Smooth muscle cell (in vitro differentiated cells): Measurements from ENCODE around the gene MBOAT2. TPM values are rescaled to one million over a fixed set of nuclear protein-coding genes. Genes with fewer than 3 reads are reported as not detected.
A peak's percentile ranks its signal among the peaks of the same experiment; 100 is the strongest.

Experiments
- DNase-seq: peaks from one replicate; lab custom pipeline; 2025; ENCODE audit not compliant: unreplicated experiment; lab: John Stamatoyannopoulos, UW
- H2AFZ ChIP-seq: fragments of 200-600 bp; sonication (generic); 2 replicates; pipeline ENCODE4 v1.6.0; 2016; ENCODE audit warnings: antibody characterized with exemption, low read depth, mild to moderate bottlenecking
- H3F3A ChIP-seq: fragments of 200-600 bp; sonication (generic); 2 replicates; pipeline ENCODE4 v1.6.0; 2017; ENCODE audit warnings: antibody characterized with exemption, low read depth
- H3K27ac ChIP-seq: fragments of 200-600 bp; sonication (generic); 2 replicates; pipeline ENCODE4 v1.5.1; 2016; ENCODE audit warnings: low read depth, mild to moderate bottlenecking
- H3K27me3 ChIP-seq: fragments of 200-600 bp; sonication (generic); 2 replicates; pipeline ENCODE4 v1.6.1; 2016; ENCODE audit warnings: low read depth, mild to moderate bottlenecking
- H3K36me3 ChIP-seq: fragments of 200-600 bp; sonication (generic); 2 replicates; pipeline ENCODE4 v1.5.1; 2016; ENCODE audit warnings: low read depth
- H3K4me1 ChIP-seq: fragments of 200-600 bp; sonication (generic); 2 replicates; pipeline ENCODE4 v1.5.1; 2016; ENCODE audit warnings: low read depth
- H3K4me2 ChIP-seq: fragments of 200-600 bp; sonication (generic); 2 replicates; pipeline ENCODE4 v1.6.0; 2016; ENCODE audit warnings: mild to moderate bottlenecking
- H3K4me3 ChIP-seq: fragments of 200-600 bp; sonication (generic); 2 replicates; pipeline ENCODE4 v1.5.1; 2016; ENCODE audit warnings: mild to moderate bottlenecking
- H3K79me2 ChIP-seq: fragments of 200-600 bp; sonication (generic); 2 replicates; pipeline ENCODE4 v1.6.0; 2016; ENCODE audit warnings: low read depth, mild to moderate bottlenecking
- H3K9ac ChIP-seq: fragments of 200-600 bp; sonication (generic); 2 replicates; pipeline ENCODE4 v1.6.0; 2016; ENCODE audit warnings: low read depth
- H3K9me3 ChIP-seq: fragments of 200-600 bp; sonication (generic); replicated peaks from 2 replicates; pipeline ENCODE4 v1.5.1; 2016; ENCODE audit warnings: low read depth
- H4K20me1 ChIP-seq: fragments of 200-600 bp; sonication (generic); 2 replicates; pipeline ENCODE4 v1.6.0; 2016; ENCODE audit warnings: low read depth
- CTCF ChIP-seq: fragments of 200-600 bp; sonication (generic); IDR thresholded peaks from 2 replicates; pipeline ENCODE4 v1.5.1; 2017; ENCODE audit warnings: borderline replicate concordance, mild to moderate bottlenecking, antibody characterized with exemption; ENCODE audit not compliant: insufficient read depth, poor library complexity, severe bottlenecking
- WGBS: methylation state at CpG from one replicate; pipeline ENCODE4 v1.1.7; 2016; ENCODE audit warnings: low lambda C conversion rate; 5-methylcytosine and 5-hydroxymethylcytosine counted together
- polyA plus RNA-seq: library from polyadenylated mRNA; unstranded; fragments of >200 nt; fragmentation: Nextera tagmentation; extraction: Ambion mirVana; gene quantifications from 2 replicates; pipeline ENCODE4 v1.2.1, GENCODE V29; 2016
- total RNA-seq: library from RNA; depleted of rRNA; stranded (reverse); fragments of >200 nt; gene quantifications from 2 replicates; pipeline ENCODE4 v1.2.3, GENCODE V29; 2014

The MBOAT2 gene
- total and polyA plus RNA-seq, 2 experiments from 2014 or later = 24.1 to 32.6 TPM

- H3K27me3 ChIP-seq = no peaks in the 10 kb centered on the region
- peaks cover 82% of the 10 kb centered on the region for H3K79me2 ChIP-seq
- whole genome bisulfite sequencing = 81% methylated on average over 1 of the region's 1 CpG
- peaks cover 12% of the 10 kb centered on the region for H4K20me1 ChIP-seq
- no peak for TF ChIP-seq CTCF
- peaks cover 17% of the 10 kb centered on the region for H3F3A ChIP-seq
- H3K9ac ChIP-seq = peak overlapping the region; percentile 70
- DNase-seq = no peak
- peak overlapping the region; percentile 89 for H3K27ac ChIP-seq
- H3K9me3 ChIP-seq = no peaks in the 10 kb centered on the region
- H2AFZ ChIP-seq = peak overlapping the region; percentile 50
- H3K36me3 ChIP-seq = no peaks in the 10 kb centered on the region
- no peak overlapping the region for H3K4me3 ChIP-seq
- peaks cover 20% of the 10 kb centered on the region for H3K4me1 ChIP-seq
- peak overlapping the region; percentile 73 for H3K4me2 ChIP-seq
Measured at GRCh38 chr2:8983571-8983970, 19.9 kb downstream of the MBOAT2 start.

DNA sequence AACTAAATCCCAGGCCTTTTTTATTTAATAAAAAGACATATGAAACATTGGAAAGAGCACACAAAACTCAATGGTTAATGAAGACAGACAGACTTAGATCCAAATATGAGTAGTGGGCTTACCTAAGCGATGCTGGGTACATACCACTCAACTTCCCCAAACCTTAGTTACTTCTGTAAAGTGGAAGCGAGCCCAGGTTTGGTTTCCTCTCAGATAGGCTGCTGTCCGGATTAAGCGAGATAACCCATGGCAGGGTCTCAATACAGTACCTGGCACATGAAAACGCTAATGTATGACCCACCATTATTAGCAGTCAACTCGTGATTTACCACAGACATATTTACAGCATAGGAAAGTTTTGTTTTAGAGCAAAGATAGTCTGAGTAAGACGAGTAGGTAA lies 21.6 kb downstream of the MBOAT2 start:
- no peak overlapping the region for H3K4me2 ChIP-seq
- H3F3A ChIP-seq = peaks cover 17% of the 10 kb centered on the region
- H2AFZ ChIP-seq = no peak overlapping the region
- no peak for TF ChIP-seq CTCF
- peaks cover 25% of the 10 kb centered on the region for H4K20me1 ChIP-seq
- no peak for DNase-seq
- no peak overlapping the region for H3K4me3 ChIP-seq
- peaks cover 82% of the 10 kb centered on the region for H3K79me2 ChIP-seq
- peaks cover 20% of the 10 kb centered on the region for H3K4me1 ChIP-seq
- H3K27ac ChIP-seq = no peak overlapping the region
- 96% methylated on average over 7 of the region's 7 CpGs for WGBS
- H3K9me3 ChIP-seq = no peaks in the 10 kb centered on the region
- no peaks in the 10 kb centered on the region for H3K36me3 ChIP-seq
- H3K27me3 ChIP-seq = no peaks in the 10 kb centered on the region
- H3K9ac ChIP-seq = no peak overlapping the region

DNA sequence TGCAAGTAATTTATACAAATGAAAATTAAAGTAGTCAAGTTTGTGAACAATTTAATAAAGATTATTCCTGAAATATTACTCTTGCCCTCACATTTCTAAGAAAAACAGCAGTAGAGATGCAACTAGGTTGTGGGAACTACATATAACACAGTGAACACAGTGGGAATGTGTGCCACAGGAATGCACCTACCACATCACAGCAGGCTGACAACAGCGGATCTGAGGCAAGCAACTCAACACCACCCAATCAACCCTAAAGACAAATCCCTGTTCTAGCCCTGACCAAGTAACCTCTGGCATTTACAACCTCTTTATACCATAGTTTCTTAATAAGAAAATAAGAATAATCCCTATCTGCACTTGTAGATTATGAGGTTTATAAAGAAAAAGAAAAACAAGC lies 23.4 kb downstream of the MBOAT2 start:
- Histone ChIP-seq H3K4me2 (peak overlapping the region; percentile 39), H3K36me3 (no peaks in the 10 kb centered on the region), H2AFZ (no peak overlapping the region), H3K79me2 (peaks cover 84% of the 10 kb centered on the region), H4K20me1 (peaks cover 40% of the 10 kb centered on the region), H3K27me3 (no peaks in the 10 kb centered on the region), H3K4me3 (no peak overlapping the region), H3K9me3 (no peaks in the 10 kb centered on the region), H3F3A (peaks cover 13% of the 10 kb centered on the region), H3K9ac (no peak overlapping the region), H3K4me1 (peaks cover 20% of the 10 kb centered on the region), H3K27ac (peak overlapping the region; percentile 18)
- DNase-seq = no peak
- no peak for TF ChIP-seq CTCF
- WGBS = 46% methylated on average over 1 of the region's 1 CpG

DNA sequence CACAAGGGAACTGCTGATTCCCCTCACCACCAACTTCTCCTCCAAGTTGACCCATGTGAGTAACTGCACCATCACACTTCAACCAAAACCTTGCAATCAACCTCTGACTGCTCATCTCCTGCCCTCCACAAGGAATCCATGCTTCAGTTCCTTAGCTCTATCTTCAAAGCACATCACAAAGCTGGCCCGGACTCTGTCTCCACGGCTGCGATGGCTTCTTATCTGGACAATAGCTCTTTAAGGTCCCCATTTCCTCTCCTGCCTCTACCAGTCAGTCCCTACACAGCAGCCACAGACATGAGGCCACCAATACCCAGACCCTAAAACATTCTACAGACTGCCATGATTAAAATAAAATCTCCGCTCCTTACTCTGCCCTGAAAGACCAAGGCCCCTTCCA lies 25.7 kb downstream of the MBOAT2 start:
- 79% methylated on average over 4 of the region's 4 CpGs for WGBS

More for the DNA sequence above, 25.7 kb downstream of the MBOAT2 start:
- H4K20me1 ChIP-seq = peaks cover 40% of the 10 kb centered on the region
- no peaks in the 10 kb centered on the region for H3K27me3 ChIP-seq
- no peak overlapping the region for H3K9ac ChIP-seq
- no peak overlapping the region for H3K4me3 ChIP-seq
- H3F3A ChIP-seq = no peaks in the 10 kb centered on the region
- no peaks in the 10 kb centered on the region for H3K36me3 ChIP-seq
- no peak overlapping the region for H3K4me2 ChIP-seq
- H3K79me2 ChIP-seq = peaks cover 87% of the 10 kb centered on the region
- no peak for DNase-seq
- H3K27ac ChIP-seq = no peak overlapping the region
- no peaks in the 10 kb centered on the region for H3K9me3 ChIP-seq
- peaks cover 4% of the 10 kb centered on the region for H3K4me1 ChIP-seq
- TF ChIP-seq CTCF = no peak
- no peak overlapping the region for H2AFZ ChIP-seq
